Measurements from ENCODE around the gene CLTCL1. TPM values are rescaled to one million over a fixed set of nuclear protein-coding genes. Genes with fewer than 3 reads are reported as not detected.
"Not testable (repeated sequence)": the region's sequence is repeated elsewhere in the genome, so short reads cannot be mapped to it uniquely, and the experiment has no call there.

The CLTCL1 gene
- polyA plus RNA-seq, 1 donor (not counting 4 experiments of a cell fraction or from before 2014, with no cell fraction given) = 12.4 TPM

DNA sequence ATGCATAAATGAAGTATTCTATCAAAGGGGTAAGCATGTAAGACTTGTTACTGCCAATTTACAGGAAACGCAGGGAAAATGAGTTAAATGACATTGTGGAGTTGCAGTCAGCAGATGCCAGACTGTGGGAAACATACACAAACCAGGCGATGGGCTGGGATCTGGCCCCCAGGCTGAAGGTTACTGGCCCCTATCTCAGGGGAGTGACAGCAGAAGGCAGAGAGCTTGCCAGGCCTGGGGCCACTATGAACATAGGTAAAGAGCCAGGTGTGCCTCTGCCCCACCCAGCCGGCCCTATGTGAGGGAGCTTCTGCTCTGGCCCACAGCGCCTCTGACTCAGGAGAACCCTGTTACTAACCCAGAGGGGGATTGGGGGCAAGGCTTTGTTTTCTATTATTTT, 86.9 kb downstream of the CLTCL1 start:
- DNase-seq (ENCODE audit: low read depth, low spot score) = no peak
- no peak overlapping the region for H3K9ac ChIP-seq (ENCODE audit: control insufficient read depth, extremely low read depth, insufficient read depth, low read length)
- H3K79me2 ChIP-seq (ENCODE audit: control insufficient read depth, insufficient read depth, low read length) = no peaks in the 10 kb centered on the region
- dilution Hi-C loops (cut with MboI; ENCODE audit: extremely low pct_ligation_motif_present, low sequenced_read_pairs) = no loop called here
- H3K27me3 ChIP-seq (ENCODE audit: control insufficient read depth, extremely low read depth, insufficient read depth, low read length) = no peaks in the 10 kb centered on the region
- TF ChIP-seq EZH2 (IDR thresholded peaks at IDR 0.05; ENCODE audit: low read length) = no peak
- TF ChIP-seq, protein P1, sequence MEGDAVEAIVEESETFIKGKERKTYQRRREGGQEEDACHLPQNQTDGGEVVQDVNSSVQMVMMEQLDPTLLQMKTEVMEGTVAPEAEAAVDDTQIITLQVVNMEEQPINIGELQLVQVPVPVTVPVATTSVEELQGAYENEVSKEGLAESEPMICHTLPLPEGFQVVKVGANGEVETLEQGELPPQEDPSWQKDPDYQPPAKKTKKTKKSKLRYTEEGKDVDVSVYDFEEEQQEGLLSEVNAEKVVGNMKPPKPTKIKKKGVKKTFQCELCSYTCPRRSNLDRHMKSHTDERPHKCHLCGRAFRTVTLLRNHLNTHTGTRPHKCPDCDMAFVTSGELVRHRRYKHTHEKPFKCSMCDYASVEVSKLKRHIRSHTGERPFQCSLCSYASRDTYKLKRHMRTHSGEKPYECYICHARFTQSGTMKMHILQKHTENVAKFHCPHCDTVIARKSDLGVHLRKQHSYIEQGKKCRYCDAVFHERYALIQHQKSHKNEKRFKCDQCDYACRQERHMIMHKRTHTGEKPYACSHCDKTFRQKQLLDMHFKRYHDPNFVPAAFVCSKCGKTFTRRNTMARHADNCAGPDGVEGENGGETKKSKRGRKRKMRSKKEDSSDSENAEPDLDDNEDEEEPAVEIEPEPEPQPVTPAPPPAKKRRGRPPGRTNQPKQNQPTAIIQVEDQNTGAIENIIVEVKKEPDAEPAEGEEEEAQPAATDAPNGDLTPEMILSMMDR (optimal IDR thresholded peaks at IDR 0.05 in 1 of 3, IDR thresholded peaks at IDR 0.05 in 1 of 3, conservative IDR thresholded peaks at IDR 0.05 in 1 of 3; ENCODE audit: extremely low read depth in 1 of 3, insufficient read depth in 2 of 3, low read length in 3 of 3) = no peak
- no peak overlapping the region for H3K4me3 ChIP-seq (ENCODE audit: control insufficient read depth in 2 of 3, extremely low read depth in 1 of 3, insufficient read depth in 2 of 3, low read depth in 1 of 3, low read length in 3 of 3)
- H3K9me1 ChIP-seq (ENCODE audit: control insufficient read depth, extremely low read depth, insufficient read depth, low read length) = no peaks in the 10 kb centered on the region
- H2AFZ ChIP-seq (ENCODE audit: control insufficient read depth, low read length) = no peak overlapping the region
- no peak overlapping the region for H3K4me2 ChIP-seq (ENCODE audit: control insufficient read depth, extremely low read depth, insufficient read depth, low read depth, low read length)
- no peak overlapping the region for H3K27ac ChIP-seq (ENCODE audit: control insufficient read depth, insufficient read depth, low read length)
- H3K9me3 ChIP-seq (ENCODE audit: control insufficient read depth, low read depth, low read length) = no peaks in the 10 kb centered on the region
- no peak for FAIRE-seq
- no peaks in the 10 kb centered on the region for H4K20me1 ChIP-seq (ENCODE audit: control insufficient read depth, extremely low read depth, insufficient read depth, low read length)
- H3K4me1 ChIP-seq (ENCODE audit: control insufficient read depth, extremely low read depth, insufficient read depth, low read length) = no peaks in the 10 kb centered on the region
- H3K36me3 ChIP-seq (ENCODE audit: control insufficient read depth in 2 of 2, extremely low read depth in 1 of 2, insufficient read depth in 2 of 2, low read length in 2 of 2) = peaks cover 12 to 25% of the 10 kb centered on the region in 2 experiments

DNA sequence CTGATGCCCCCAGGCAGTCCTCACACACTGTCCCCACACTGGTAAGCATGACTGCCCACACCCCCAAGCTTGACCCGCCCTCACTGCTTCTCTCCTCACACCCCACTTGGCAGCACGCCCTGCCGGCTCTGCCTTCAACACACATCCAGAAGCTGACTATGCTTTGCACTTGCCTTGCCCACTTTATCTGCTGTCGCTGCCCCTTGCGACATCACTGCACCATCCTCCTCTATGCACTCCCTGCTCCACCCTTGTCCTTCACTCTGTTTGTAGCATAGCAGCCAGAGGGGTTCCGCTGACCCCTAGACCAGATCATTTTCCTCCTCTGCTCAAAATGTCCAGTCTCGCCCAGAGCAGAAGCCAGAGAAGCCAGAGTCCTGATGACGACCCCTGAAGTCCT, 87.7 kb downstream of the CLTCL1 start:
- Histone ChIP-seq H3K79me2 (ENCODE audit: control insufficient read depth, insufficient read depth, low read length) (no peaks in the 10 kb centered on the region), H3K36me3 (ENCODE audit: control insufficient read depth in 2 of 2, extremely low read depth in 1 of 2, insufficient read depth in 2 of 2, low read length in 2 of 2) (peaks cover 16 to 22% of the 10 kb centered on the region in 2 experiments), H3K9me3 (ENCODE audit: control insufficient read depth, low read depth, low read length) (no peaks in the 10 kb centered on the region), H3K27ac (ENCODE audit: control insufficient read depth, insufficient read depth, low read length) (no peak overlapping the region), H3K4me2 (ENCODE audit: control insufficient read depth, extremely low read depth, insufficient read depth, low read depth, low read length) (no peak overlapping the region), H4K20me1 (ENCODE audit: control insufficient read depth, extremely low read depth, insufficient read depth, low read length) (no peaks in the 10 kb centered on the region), H2AFZ (ENCODE audit: control insufficient read depth, low read length) (no peak overlapping the region), H3K27me3 (ENCODE audit: control insufficient read depth, extremely low read depth, insufficient read depth, low read length) (no peaks in the 10 kb centered on the region), H3K9me1 (ENCODE audit: control insufficient read depth, extremely low read depth, insufficient read depth, low read length) (no peaks in the 10 kb centered on the region), H3K4me3 (ENCODE audit: control insufficient read depth in 2 of 3, extremely low read depth in 1 of 3, insufficient read depth in 2 of 3, low read depth in 1 of 3, low read length in 3 of 3) (no peak overlapping the region), H3K4me1 (ENCODE audit: control insufficient read depth, extremely low read depth, insufficient read depth, low read length) (no peaks in the 10 kb centered on the region), H3K9ac (ENCODE audit: control insufficient read depth, extremely low read depth, insufficient read depth, low read length) (no peak overlapping the region)
- dilution Hi-C loops (cut with MboI; ENCODE audit: extremely low pct_ligation_motif_present, low sequenced_read_pairs) = no loop called here
- TF ChIP-seq, protein P1 (optimal IDR thresholded peaks at IDR 0.05 in 1 of 3, IDR thresholded peaks at IDR 0.05 in 1 of 3, conservative IDR thresholded peaks at IDR 0.05 in 1 of 3; ENCODE audit: extremely low read depth in 1 of 3, insufficient read depth in 2 of 3, low read length in 3 of 3) = no peak
- TF ChIP-seq EZH2 (IDR thresholded peaks at IDR 0.05; ENCODE audit: low read length) = no peak
- FAIRE-seq (no peak), DNase-seq (ENCODE audit: low read depth, low spot score) (no peak)

DNA sequence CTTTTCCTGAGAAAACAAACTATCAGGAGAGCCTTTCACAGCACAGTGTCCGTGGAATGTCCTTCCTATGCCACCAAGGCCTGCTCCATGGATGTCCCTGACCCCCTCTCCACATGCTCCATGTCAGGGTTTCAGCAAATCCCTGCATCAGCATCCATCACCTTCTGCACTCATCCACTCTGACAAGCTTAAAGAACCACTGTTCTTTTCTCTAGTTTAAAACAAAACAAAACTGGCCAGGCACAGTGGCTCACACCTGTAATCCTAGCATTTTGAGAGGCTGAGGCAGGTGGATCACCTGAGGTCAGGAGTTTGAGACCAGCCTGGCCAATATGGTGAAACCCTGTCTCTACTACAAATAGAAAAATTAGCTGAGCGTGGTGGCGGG, 88.7 kb downstream of the CLTCL1 start:
- H3K27ac ChIP-seq (ENCODE audit: control insufficient read depth, insufficient read depth, low read length); H3K9me1 ChIP-seq (ENCODE audit: control insufficient read depth, extremely low read depth, insufficient read depth, low read length); H3K27me3 ChIP-seq (ENCODE audit: control insufficient read depth, extremely low read depth, insufficient read depth, low read length); H3K9ac ChIP-seq (ENCODE audit: control insufficient read depth, extremely low read depth, insufficient read depth, low read length); H2AFZ ChIP-seq (ENCODE audit: control insufficient read depth, low read length); H3K9me3 ChIP-seq (ENCODE audit: control insufficient read depth, low read depth, low read length); H3K4me1 ChIP-seq (ENCODE audit: control insufficient read depth, extremely low read depth, insufficient read depth, low read length); FAIRE-seq; H3K4me2 ChIP-seq (ENCODE audit: control insufficient read depth, extremely low read depth, insufficient read depth, low read depth, low read length); DNase-seq (ENCODE audit: low read depth, low spot score); dilution Hi-C loops (cut with MboI; ENCODE audit: extremely low pct_ligation_motif_present, low sequenced_read_pairs); H3K4me3 ChIP-seq (ENCODE audit: control insufficient read depth in 2 of 3, extremely low read depth in 1 of 3, insufficient read depth in 2 of 3, low read depth in 1 of 3, low read length in 3 of 3); H4K20me1 ChIP-seq (ENCODE audit: control insufficient read depth, extremely low read depth, insufficient read depth, low read length); H3K79me2 ChIP-seq (ENCODE audit: control insufficient read depth, insufficient read depth, low read length): not testable (repeated sequence)
- peaks cover 10 to 16% of the 10 kb centered on the region in 2 experiments for H3K36me3 ChIP-seq (ENCODE audit: control insufficient read depth in 2 of 2, extremely low read depth in 1 of 2, insufficient read depth in 2 of 2, low read length in 2 of 2)
